Adrenal gland (tissue), 12 donors: ENCODE results near the gene NT5C1B. TPM values are rescaled to one million over a fixed set of nuclear protein-coding genes. Genes with fewer than 3 reads are reported as not detected.

Experiments
- DNase-seq, 7 donors: peaks; one replicate each; pipeline ENCODE4 v3.0.0-alpha.2; 2019 to 2020
- H3K27ac ChIP-seq, 5 donors: fragments of 200-600 bp; sonication (generic) in 4 of 5; 1 replicate in 3 of 5; 2 replicates in 2 of 5; pipeline versions ENCODE4 v1.5.1 to v1.8.0; 2016 to 2020; ENCODE audit warnings: mild to moderate bottlenecking in 1 of 5
- H3K27me3 ChIP-seq: fragments of 200-600 bp; 2 replicates; pipeline ENCODE4 v1.8.0; 2021
- H3K36me3 ChIP-seq, 2 donors: fragments of 200-600 bp; replicated peaks in 1 of 2; 1 replicate in 1 of 2; 2 replicates in 1 of 2; pipeline versions ENCODE4 v1.5.1 to v1.8.0; 2018 to 2022
- H3K4me1 ChIP-seq, 2 donors: fragments of 200-600 bp; replicated peaks in 1 of 2; 1 replicate in 1 of 2; 2 replicates in 1 of 2; pipeline versions ENCODE4 v1.5.1 to v1.8.0; 2018 to 2021
- H3K4me3 ChIP-seq, 4 donors: fragments of 200-600 bp; sonication (generic) in 3 of 4; one replicate each; pipeline ENCODE4 v1.5.1; 2016 to 2018
- H3K9me3 ChIP-seq, 3 donors: fragments of 200-600 bp; sonication (generic) in 1 of 3; replicated peaks in 1 of 3; 1 replicate in 2 of 3; 2 replicates in 1 of 3; pipeline versions ENCODE4 v1.5.1 to v1.8.0; 2016 to 2021
- CTCF ChIP-seq, 6 experiments: fragments of 450-650 bp in 4 of 6; fragments of 200-600 bp in 2 of 6; sonication (generic) in 1 of 6; IDR thresholded peaks; 1 replicate in 5 of 6; 2 replicates in 1 of 6; pipeline versions ENCODE4 v1.5.1 to v1.8.0; 2016 to 2021; ENCODE audit warnings: antibody characterized with exemption in 6 of 6, mild to moderate bottlenecking in 2 of 6, moderate library complexity in 1 of 6
- POLR2A ChIP-seq, 2 donors: fragments of 450-650 bp; IDR thresholded peaks; one replicate each; pipeline ENCODE4 v1.6.1; 2017; ENCODE audit warnings: antibody characterized with exemption in 2 of 2, mild to moderate bottlenecking in 2 of 2, moderate library complexity in 1 of 2
- WGBS, 4 donors: extraction: QIAGEN DNeasy Blood & Tissue Kit in 2 of 4; methylation state at CpG; one replicate each; pipeline versions ENCODE4 v1.1.5 to v1.1.7; 2013 to 2017; 5-methylcytosine and 5-hydroxymethylcytosine counted together
- intact Hi-C, 2 donors: fragments of 100-400 bp; cut with DNase I; formaldehyde crosslinking; loops; one replicate each; pipeline versions ENCODE4 v1.14.1 to v1.15.0; 2022 to 2023
- polyA plus RNA-seq, 3 donors: library from polyadenylated mRNA; stranded (reverse); fragments of 200-250 nt in 2 of 3; fragments of 350-450 nt in 1 of 3; fragmentation: Illumina TruSeq in 1 of 3; extraction: RNeasy Lipid Tissue Mini Kit (QIAGEN cat#74804) in 1 of 3; gene quantifications; one replicate each; pipeline ENCODE4 v1.2.3, GENCODE V29; 2013 to 2014
- total RNA-seq, 9 donors: library from RNA; depleted of rRNA in 4 of 9; stranded (reverse); fragments of >200 nt in 4 of 9; fragments of 120-200 nt in 1 of 9; fragmentation: NEBNext Ultra II Directional in 1 of 9; extraction: Animal tissue kit (Norgen Biotek cat#: 25700) in 1 of 9; gene quantifications; one replicate each; pipeline versions ENCODE4 v1.1.0 to v1.2.4, GENCODE V29; 2013 to 2023
- donor health status: healthy with polysubstance abuse.
- donor health status: Bipolar disorder and iron deficiency.
- donor health status: DM: yes; HTN: yes; CAD: no.
- donor health status: DM: no; HTN: no; CAD: no.
- donor health status: DM: no; HTN: no; CAD: no.
- donor health status: DM: yes; HTN: yes; CAD: no.

Gene NT5C1B
- total and polyA plus RNA-seq, 12 donors, result not detected

GRCh38 chr2:18630101-18630500, 40.7 kb upstream of the NT5C1B start:
- DNase-seq, result no peak
- no peaks in the 10 kb centered on the region for H3K36me3 ChIP-seq
- H3K9me3 ChIP-seq, result peaks cover 0 to 10% (median 0%) of the 10 kb centered on the region in 3 donors
- intact Hi-C loops, result no loop called here
- H3K4me1 ChIP-seq, result peaks cover 0 to 7% of the 10 kb centered on the region in 2 donors
- no peak for TF ChIP-seq POLR2A (IDR thresholded peaks at IDR 0.05)
- TF ChIP-seq CTCF (IDR thresholded peaks at IDR 0.05), result no peak
- no peak overlapping the region for H3K27ac ChIP-seq
- H3K4me3 ChIP-seq, result no peak overlapping the region
- no peaks in the 10 kb centered on the region for H3K27me3 ChIP-seq

GRCh38 chr2:18626958-18627650, 37.7 kb upstream of the NT5C1B start:
- Histone ChIP-seq H3K27me3 (no peaks in the 10 kb centered on the region), H3K36me3 (no peaks in the 10 kb centered on the region), H3K4me3 (no peak overlapping the region), H3K4me1 (peaks cover 0 to 7% of the 10 kb centered on the region in 2 donors), H3K9me3 (no peaks in the 10 kb centered on the region), H3K27ac (peak overlapping the region in 1 of 5 donors; percentile 61)
- intact Hi-C loops, result no loop called here
- no peak for TF ChIP-seq CTCF (IDR thresholded peaks at IDR 0.05)
- no peak for TF ChIP-seq POLR2A (IDR thresholded peaks at IDR 0.05)
- DNase-seq, result no peak
- WGBS, 4 donors, result 65 to 79% (median 76%) methylated on average over 2 of the region's 2 CpGs

- TF ChIP-seq CTCF (IDR thresholded peaks at IDR 0.05) (no peak), POLR2A (IDR thresholded peaks at IDR 0.05) (no peak)
- Histone ChIP-seq H3K27me3 (no peaks in the 10 kb centered on the region), H3K4me1 (peaks cover 3 to 7% of the 10 kb centered on the region in 2 donors), H3K9me3 (no peaks in the 10 kb centered on the region), H3K4me3 (no peak overlapping the region), H3K36me3 (no peaks in the 10 kb centered on the region), H3K27ac (peak overlapping the region in 1 of 5 donors; percentile 59)
- 32 to 53% (median 46%) methylated on average over 2 of the region's 2 CpGs for WGBS, 4 donors
- intact Hi-C loops, result no loop called here
- DNase-seq, result no peak
Observed at GRCh38 chr2:18626256-18626668, 36.9 kb upstream of the NT5C1B start.

GRCh38 chr2:18625563-18625962, 36.2 kb upstream of the NT5C1B start:
- Histone ChIP-seq H3K27me3 (no peaks in the 10 kb centered on the region), H3K4me3 (no peak overlapping the region), H3K27ac (no peak overlapping the region), H3K9me3 (no peaks in the 10 kb centered on the region), H3K36me3 (no peaks in the 10 kb centered on the region), H3K4me1 (peaks cover 3 to 7% of the 10 kb centered on the region in 2 donors)
- no peak for DNase-seq
- 59 to 79% (median 78%) methylated on average over 3 of the region's 3 CpGs for WGBS, 4 donors
- no peak for TF ChIP-seq CTCF (IDR thresholded peaks at IDR 0.05)
- TF ChIP-seq POLR2A (IDR thresholded peaks at IDR 0.05), result no peak
- intact Hi-C loops, result no loop called here
